Stimulated activated memory B cell treated with anti-CD40 and anti-IgM and Interleukin-4, amounts not matched to agents 10 μg/mL and 1 μg/mL and 100 μg/mL, for 72 hours (primary cell): ENCODE results near the gene DPPA5.
A peak's percentile ranks its signal among the peaks of the same experiment; 100 is the strongest.
"Not testable (repeated sequence)": the region's sequence is repeated elsewhere in the genome, so short reads cannot be mapped to it uniquely, and the experiment has no call there.

Experiments
- ATAC-seq: fragments of 150-1000 bp; cut with Tn5 transposase; 2 replicates; pipeline ENCODE4 v1.10.0; 2021
- H3K27ac Mint-ChIP-seq: one replicate; pipeline ENCODE4 v1.8.0; 2022; ENCODE audit warnings: mild to moderate bottlenecking, mixed read lengths
- H3K27me3 Mint-ChIP-seq: one replicate; pipeline ENCODE4 v1.8.0; 2022; ENCODE audit warnings: mixed read lengths
- H3K36me3 Mint-ChIP-seq: one replicate; pipeline ENCODE4 v1.8.0; 2022; ENCODE audit warnings: mixed read lengths
- H3K4me1 Mint-ChIP-seq: one replicate; pipeline ENCODE4 v1.8.0; 2022; ENCODE audit warnings: mixed read lengths
- H3K4me3 Mint-ChIP-seq: one replicate; pipeline ENCODE4 v1.8.0; 2022; ENCODE audit warnings: mild to moderate bottlenecking, moderate library complexity, mixed read lengths
- H3K9me3 Mint-ChIP-seq: one replicate; pipeline ENCODE4 v1.8.0; 2022; ENCODE audit warnings: mixed read lengths

The DPPA5 gene

GRCh38 chr6:73353636-73354593 lies at the start of gene DPPA5:
Gene DPPA5, minus strand, starts transcription at chr6:73354276. Its CDS starts 51 bp downstream, at chr6:73354225.
- Mint-ChIP-seq H3K27me3 (peaks cover 28% of the 10 kb centered on the region), H3K4me1 (no peaks in the 10 kb centered on the region), H3K4me3 (no peak within 1 kb of the TSS), H3K9me3 (no peaks in the 10 kb centered on the region), H3K36me3 (no peaks in the 10 kb centered on the region), H3K27ac (no peak within 1 kb of the TSS)
- ATAC-seq: no peak

GRCh38 chr6:73400656-73401055 lies 46.6 kb upstream of the DPPA5 start:
- H3K27me3 Mint-ChIP-seq: no peaks in the 10 kb centered on the region
- H3K27ac Mint-ChIP-seq: no peak overlapping the region
- H3K9me3 Mint-ChIP-seq: no peaks in the 10 kb centered on the region
- H3K36me3 Mint-ChIP-seq: no peaks in the 10 kb centered on the region
- H3K4me1 Mint-ChIP-seq: no peaks in the 10 kb centered on the region
- no peak for ATAC-seq
- no peak overlapping the region for H3K4me3 Mint-ChIP-seq

GRCh38 chr6:73395875-73396274 lies 41.8 kb upstream of the DPPA5 start:
- no peak overlapping the region for H3K27ac Mint-ChIP-seq
- H3K9me3 Mint-ChIP-seq: no peaks in the 10 kb centered on the region
- no peak overlapping the region for H3K4me3 Mint-ChIP-seq
- H3K27me3 Mint-ChIP-seq: no peaks in the 10 kb centered on the region
- no peaks in the 10 kb centered on the region for H3K4me1 Mint-ChIP-seq
- no peaks in the 10 kb centered on the region for H3K36me3 Mint-ChIP-seq
- ATAC-seq: no peak

- ATAC-seq: peak; percentile 85
- peaks cover 2% of the 10 kb centered on the region for H3K4me1 Mint-ChIP-seq
- H3K36me3 Mint-ChIP-seq: no peaks in the 10 kb centered on the region
- H3K27me3 Mint-ChIP-seq: no peaks in the 10 kb centered on the region
- H3K4me3 Mint-ChIP-seq: peak within 1 kb of the TSS; percentile 84
- H3K9me3 Mint-ChIP-seq: no peaks in the 10 kb centered on the region
- H3K27ac Mint-ChIP-seq: peak within 1 kb of the TSS; percentile 93
Measured at GRCh38 chr6:73394577-73395354, 40.7 kb upstream of the DPPA5 start, which contains the start of gene DDX43. Gene DDX43, plus strand, starts transcription at chr6:73394828. Its CDS starts 78 bp downstream, at chr6:73394906.

- Mint-ChIP-seq H3K27ac (no peak overlapping the region), H3K4me1 (peaks cover 13% of the 10 kb centered on the region), H3K9me3 (no peaks in the 10 kb centered on the region), H3K27me3 (no peaks in the 10 kb centered on the region), H3K4me3 (no peak overlapping the region), H3K36me3 (no peaks in the 10 kb centered on the region)
- ATAC-seq: no peak
Measured at GRCh38 chr6:73393278-73393677, 39.2 kb upstream of the DPPA5 start.

- not testable (repeated sequence) for ATAC-seq, H3K27me3 Mint-ChIP-seq, H3K36me3 Mint-ChIP-seq, H3K4me3 Mint-ChIP-seq, H3K27ac Mint-ChIP-seq, H3K9me3 Mint-ChIP-seq
- H3K4me1 Mint-ChIP-seq: peaks cover 13% of the 10 kb centered on the region
Measured at GRCh38 chr6:73392188-73392587, 38.1 kb upstream of the DPPA5 start.

- H3K36me3 Mint-ChIP-seq: no peaks in the 10 kb centered on the region
- ATAC-seq: no peak
- no peak overlapping the region for H3K27ac Mint-ChIP-seq
- H3K27me3 Mint-ChIP-seq: no peaks in the 10 kb centered on the region
- H3K4me1 Mint-ChIP-seq: peaks cover 13% of the 10 kb centered on the region
- no peak overlapping the region for H3K4me3 Mint-ChIP-seq
- no peaks in the 10 kb centered on the region for H3K9me3 Mint-ChIP-seq
Measured at GRCh38 chr6:73391675-73392074, 37.6 kb upstream of the DPPA5 start.

GRCh38 chr6:73389854-73390253 lies 35.8 kb upstream of the DPPA5 start:
- no peaks in the 10 kb centered on the region for H3K36me3 Mint-ChIP-seq
- ATAC-seq: no peak
- H3K27ac Mint-ChIP-seq: no peak overlapping the region
- no peak overlapping the region for H3K4me3 Mint-ChIP-seq
- peaks cover 13% of the 10 kb centered on the region for H3K4me1 Mint-ChIP-seq
- no peaks in the 10 kb centered on the region for H3K27me3 Mint-ChIP-seq
- H3K9me3 Mint-ChIP-seq: no peaks in the 10 kb centered on the region

- ATAC-seq: peak; percentile 83
- H3K4me3 Mint-ChIP-seq: peak overlapping the region; percentile 86
- H3K4me1 Mint-ChIP-seq: peaks cover 13% of the 10 kb centered on the region
- H3K36me3 Mint-ChIP-seq: no peaks in the 10 kb centered on the region
- H3K27ac Mint-ChIP-seq: peak overlapping the region; percentile 79
- no peaks in the 10 kb centered on the region for H3K9me3 Mint-ChIP-seq
- no peaks in the 10 kb centered on the region for H3K27me3 Mint-ChIP-seq
Measured at GRCh38 chr6:73388800-73389512, 34.9 kb upstream of the DPPA5 start.

GRCh38 chr6:73388433-73388799 lies 34.3 kb upstream of the DPPA5 start:
- Mint-ChIP-seq H3K27ac (peak overlapping the region; percentile 79), H3K36me3 (no peaks in the 10 kb centered on the region), H3K27me3 (no peaks in the 10 kb centered on the region), H3K4me3 (peak overlapping the region; percentile 86), H3K4me1 (peaks cover 13% of the 10 kb centered on the region), H3K9me3 (no peaks in the 10 kb centered on the region)
- no peak for ATAC-seq

GRCh38 chr6:73382462-73383113 lies 28.5 kb upstream of the DPPA5 start:
- Mint-ChIP-seq H3K27ac (no peak overlapping the region), H3K27me3 (no peaks in the 10 kb centered on the region), H3K4me3 (no peak overlapping the region), H3K9me3 (no peaks in the 10 kb centered on the region), H3K4me1 (no peaks in the 10 kb centered on the region), H3K36me3 (no peaks in the 10 kb centered on the region)
- ATAC-seq: no peak

- not testable (repeated sequence) for H3K36me3 Mint-ChIP-seq, H3K27ac Mint-ChIP-seq, ATAC-seq, H3K27me3 Mint-ChIP-seq, H3K9me3 Mint-ChIP-seq, H3K4me3 Mint-ChIP-seq, H3K4me1 Mint-ChIP-seq
Measured at GRCh38 chr6:73381531-73381930, 27.5 kb upstream of the DPPA5 start.

GRCh38 chr6:73377225-73377624 lies 23.1 kb upstream of the DPPA5 start:
- H3K4me3 Mint-ChIP-seq: no peak overlapping the region
- no peaks in the 10 kb centered on the region for H3K36me3 Mint-ChIP-seq
- no peaks in the 10 kb centered on the region for H3K9me3 Mint-ChIP-seq
- no peaks in the 10 kb centered on the region for H3K4me1 Mint-ChIP-seq
- H3K27me3 Mint-ChIP-seq: no peaks in the 10 kb centered on the region
- H3K27ac Mint-ChIP-seq: no peak overlapping the region
- ATAC-seq: peak; percentile 57

- Mint-ChIP-seq H3K9me3 (peaks cover 3% of the 10 kb centered on the region), H3K27me3 (no peaks in the 10 kb centered on the region), H3K36me3 (no peaks in the 10 kb centered on the region), H3K4me3 (no peak overlapping the region), H3K4me1 (no peaks in the 10 kb centered on the region), H3K27ac (no peak overlapping the region)
- ATAC-seq: no peak
Measured at GRCh38 chr6:73375216-73375615, 21.1 kb upstream of the DPPA5 start.

- H3K36me3 Mint-ChIP-seq: no peaks in the 10 kb centered on the region
- no peak overlapping the region for H3K4me3 Mint-ChIP-seq
- H3K27ac Mint-ChIP-seq: no peak overlapping the region
- no peaks in the 10 kb centered on the region for H3K4me1 Mint-ChIP-seq
- peaks cover 3% of the 10 kb centered on the region for H3K9me3 Mint-ChIP-seq
- H3K27me3 Mint-ChIP-seq: no peaks in the 10 kb centered on the region
- no peak for ATAC-seq
Measured at GRCh38 chr6:73372516-73372915, 18.4 kb upstream of the DPPA5 start.
